HG03025 (cell line): ENCODE results near the gene HTR3D.
"Not testable (repeated sequence)": the region's sequence is repeated elsewhere in the genome, so short reads cannot be mapped to it uniquely, and the experiment has no call there.

Source experiments
- ATAC-seq: cut with Tn5 transposase; IDR thresholded peaks from one replicate; pipeline ENCODE4 v1.9.1; 2021; ENCODE audit warnings: mild to moderate bottlenecking, moderate library complexity; ENCODE audit not compliant: unreplicated experiment, low FRiP score

The HTR3D gene

DNA sequence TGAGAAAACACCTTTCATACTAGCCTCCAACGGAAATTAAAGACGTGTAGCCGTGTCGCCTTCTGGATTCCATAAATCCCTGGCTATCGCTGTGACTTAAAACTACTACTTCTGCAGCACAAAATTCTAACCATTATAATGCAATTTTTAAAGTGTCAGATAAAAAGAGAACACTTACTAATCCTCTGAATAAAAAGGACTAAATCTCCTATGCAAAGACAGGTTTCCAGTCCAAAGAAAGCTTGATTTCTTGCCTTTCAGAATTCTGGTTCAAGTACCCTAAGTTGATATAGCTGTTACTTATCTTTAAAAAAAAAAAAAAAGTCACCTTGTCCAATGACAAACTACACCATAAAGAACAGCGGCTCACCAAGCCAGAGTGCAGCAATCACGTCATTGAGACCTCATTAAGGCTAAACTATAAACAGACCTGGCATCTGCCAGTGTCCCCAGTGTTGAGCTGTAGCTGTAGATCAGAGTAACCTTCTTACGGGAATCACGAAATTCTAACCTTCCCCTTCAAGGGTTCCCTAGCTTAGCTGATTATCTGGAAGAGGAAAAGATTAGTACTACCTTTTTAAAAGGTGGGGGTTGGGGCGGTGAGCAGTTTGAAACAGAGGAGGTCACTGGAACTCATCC lies 16.0 kb upstream of the HTR3D start:
- no peak for ATAC-seq

DNA sequence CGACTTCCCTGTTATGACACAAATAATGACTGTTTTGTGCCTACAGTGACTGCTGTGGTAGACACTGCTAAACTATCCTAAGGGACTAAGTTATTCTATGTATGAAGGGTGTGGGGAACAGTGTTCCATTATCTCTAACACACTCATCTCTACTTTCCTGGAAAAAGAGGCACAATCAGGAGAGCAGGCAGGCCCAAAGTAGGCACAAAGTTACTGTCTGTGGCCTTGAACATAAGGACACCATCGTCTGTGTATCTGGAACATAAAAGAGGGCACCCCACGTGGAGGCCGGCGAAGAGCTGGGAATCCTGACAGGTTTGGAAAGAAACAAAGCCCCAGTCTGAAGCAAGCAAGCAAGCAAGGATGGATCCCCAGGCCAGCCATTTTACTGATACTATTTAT lies 15.4 kb upstream of the HTR3D start:
- no peak for ATAC-seq

GRCh38 chr3:184016811-184017671 lies 14.5 kb upstream of the HTR3D start:
- ATAC-seq, result peak; percentile 51

DNA sequence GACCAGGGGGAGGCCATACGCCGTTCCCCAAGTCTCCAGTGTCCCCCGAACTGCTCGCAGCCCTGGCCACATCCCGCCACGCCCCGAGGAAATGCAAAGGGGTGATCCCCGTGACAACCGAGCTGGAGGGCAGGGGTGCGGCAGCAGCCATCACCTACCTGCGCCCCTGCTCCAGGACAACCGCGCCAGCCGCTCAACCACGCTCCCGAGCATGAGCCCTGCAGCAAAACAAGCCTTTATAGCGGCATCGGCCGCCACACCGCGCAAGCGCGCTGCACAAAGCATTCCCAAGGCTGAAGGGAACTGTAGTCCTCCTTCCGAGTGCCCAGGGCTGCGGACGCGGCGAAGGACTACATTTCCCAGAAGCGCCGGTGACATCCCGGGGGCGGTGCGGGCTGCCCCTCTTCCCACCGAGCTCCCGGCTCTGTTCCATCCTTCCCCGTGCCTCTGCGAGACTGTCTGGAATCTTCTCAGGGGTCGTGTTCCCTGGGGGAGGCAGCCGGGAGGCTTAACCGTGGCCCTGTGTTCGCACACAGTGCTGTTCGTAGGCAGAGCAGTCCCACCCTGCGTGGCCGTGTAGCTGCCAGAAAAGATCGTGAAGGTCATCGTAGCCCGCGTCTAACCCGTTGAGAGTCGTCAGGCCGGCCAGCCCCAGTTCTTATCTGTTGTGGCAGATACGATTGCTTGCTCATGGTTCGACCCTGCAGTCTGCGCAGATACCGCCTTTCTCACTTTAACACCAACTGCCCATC lies 13.7 kb upstream of the HTR3D start, which contains the start of gene ABCC5:
Gene ABCC5 (minus strand): TSS at position 213 of the 752 bp plus-strand sequence. CDS start 3,492 bp downstream, outside the sequence.
- ATAC-seq, result peak; percentile 94

DNA sequence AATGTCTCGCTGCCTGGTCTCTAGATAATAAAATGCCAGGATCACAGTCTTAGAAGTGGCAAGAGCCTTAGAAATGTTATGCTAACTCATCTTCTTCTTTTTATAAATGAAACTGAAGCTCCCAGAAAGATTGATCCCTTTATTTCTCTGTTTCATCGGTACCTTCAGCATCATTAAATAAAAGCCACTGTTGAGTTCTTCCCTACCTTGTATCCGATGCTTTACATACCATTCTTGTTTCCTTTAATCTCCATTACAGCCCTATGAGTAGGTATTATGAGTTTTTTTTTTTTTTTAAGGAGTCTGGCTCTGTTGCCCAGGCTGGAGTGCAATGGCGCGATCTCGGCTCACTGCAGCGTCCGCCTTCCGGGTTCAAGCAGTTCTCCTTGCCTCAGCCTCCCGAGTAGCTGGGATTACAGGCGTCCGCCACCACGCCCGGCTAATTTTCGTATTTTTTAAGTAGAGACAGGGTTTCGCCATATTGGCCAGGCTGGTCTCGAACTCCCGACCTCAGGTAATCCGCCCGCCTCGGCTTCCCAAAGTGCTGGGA lies 13.0 kb upstream of the HTR3D start:
- no peak for ATAC-seq

DNA sequence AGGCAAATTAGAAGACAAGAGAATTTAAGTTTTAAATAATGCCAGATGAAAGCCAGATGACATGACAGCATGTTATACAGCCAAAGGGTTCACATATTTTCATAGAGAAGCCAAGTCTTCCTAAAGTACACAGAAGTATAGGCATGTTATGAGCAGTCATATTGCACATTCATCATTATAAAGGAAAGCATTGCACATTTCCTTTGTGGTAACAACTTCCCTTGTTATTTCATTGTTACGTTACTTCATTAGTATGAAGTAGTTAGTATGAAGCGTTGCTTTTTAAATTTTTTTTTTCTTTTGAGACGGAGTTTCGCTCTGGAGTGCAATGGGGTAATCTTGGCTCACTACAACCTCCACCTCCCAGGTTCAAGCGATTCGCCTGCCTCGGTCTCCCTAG lies 9.2 kb upstream of the HTR3D start:
- no peak for ATAC-seq

- ATAC-seq, result not testable (repeated sequence)
Measured at GRCh38 chr3:184025256-184025655, 6.3 kb upstream of the HTR3D start.

DNA sequence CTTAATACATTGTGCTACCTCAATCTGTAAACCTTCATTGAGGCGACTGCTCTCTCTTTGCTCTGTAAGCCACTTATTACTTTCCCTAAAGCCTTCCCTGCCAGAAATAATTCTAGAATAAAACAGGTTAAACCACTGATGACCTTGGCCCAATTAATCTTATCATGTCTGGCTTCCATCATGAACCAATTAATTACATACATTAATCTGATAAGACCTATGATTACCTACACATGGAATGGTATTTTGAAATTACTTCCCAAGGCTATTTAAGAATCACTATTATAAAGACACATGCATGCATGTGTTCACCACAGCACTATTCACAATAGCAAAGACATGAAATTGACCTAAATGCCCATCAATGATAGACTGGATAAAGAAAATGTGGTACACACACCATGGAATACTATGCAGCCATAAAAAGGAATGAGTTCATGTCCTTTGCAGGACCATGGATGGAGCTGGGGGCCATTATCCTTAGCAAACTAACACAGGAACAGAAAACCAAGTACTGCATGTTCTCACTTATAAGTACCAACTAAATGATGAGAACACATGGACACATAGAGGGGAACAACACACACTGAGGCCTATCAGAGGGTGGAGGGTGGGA lies 3.2 kb upstream of the HTR3D start:
- not testable (repeated sequence) for ATAC-seq

DNA sequence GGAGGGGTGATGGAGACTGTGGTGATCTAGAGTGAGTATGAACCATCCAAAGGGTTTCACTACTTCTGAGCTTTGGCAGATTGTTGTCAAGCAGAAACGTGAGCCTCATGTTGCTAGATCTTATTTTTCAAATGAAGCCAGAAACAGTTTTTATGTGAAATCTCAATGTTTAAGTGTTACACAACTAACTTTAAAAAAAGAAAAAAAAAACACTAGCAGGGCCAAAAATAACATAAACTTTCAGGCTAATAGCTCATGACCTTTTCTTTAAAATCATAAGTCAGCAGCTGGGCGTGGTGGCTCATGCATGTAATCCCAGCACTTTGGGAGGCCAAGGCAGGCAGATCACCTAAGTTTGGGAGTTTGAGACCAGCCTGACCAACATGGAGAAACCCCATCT lies 2.1 kb upstream of the HTR3D start:
- ATAC-seq, result no peak

DNA sequence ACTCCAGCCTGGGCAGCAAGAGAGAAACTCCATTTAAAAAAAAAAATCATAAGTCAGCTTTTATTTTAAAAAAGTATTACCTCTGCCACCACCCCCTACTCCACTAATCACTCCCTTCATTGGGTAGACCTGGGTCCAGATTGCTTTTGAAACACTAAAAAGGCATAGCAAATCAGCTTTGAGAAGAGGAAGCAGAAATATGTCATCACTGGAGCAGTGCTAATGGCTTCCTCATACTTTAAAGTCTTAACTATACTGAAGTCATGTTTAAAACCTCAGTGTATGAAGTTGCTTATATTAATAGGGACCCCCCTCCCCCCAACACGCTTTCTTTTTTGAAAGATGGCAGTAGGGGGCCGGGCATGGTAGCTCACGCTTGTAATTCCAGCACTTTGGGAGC lies 1.0 kb upstream of the HTR3D start:
- ATAC-seq, result no peak

DNA sequence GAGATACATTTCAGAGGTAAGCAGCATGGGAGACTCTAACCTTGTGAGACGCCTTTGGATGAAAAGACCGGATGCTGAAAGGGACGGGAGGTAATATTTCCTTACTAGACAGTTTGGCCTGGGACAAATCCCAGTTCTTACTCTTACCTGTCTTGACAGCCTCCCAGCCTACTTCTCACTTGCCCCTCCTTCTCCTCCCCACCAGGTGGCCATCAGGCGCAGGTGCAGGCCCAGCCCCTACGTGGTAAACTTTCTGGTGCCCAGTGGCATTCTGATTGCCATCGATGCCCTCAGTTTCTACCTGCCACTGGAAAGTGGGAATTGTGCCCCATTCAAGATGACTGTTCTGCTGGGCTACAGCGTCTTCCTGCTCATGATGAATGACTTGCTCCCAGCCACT lies 6.3 kb downstream of the HTR3D start:
- ATAC-seq, result no peak

DNA sequence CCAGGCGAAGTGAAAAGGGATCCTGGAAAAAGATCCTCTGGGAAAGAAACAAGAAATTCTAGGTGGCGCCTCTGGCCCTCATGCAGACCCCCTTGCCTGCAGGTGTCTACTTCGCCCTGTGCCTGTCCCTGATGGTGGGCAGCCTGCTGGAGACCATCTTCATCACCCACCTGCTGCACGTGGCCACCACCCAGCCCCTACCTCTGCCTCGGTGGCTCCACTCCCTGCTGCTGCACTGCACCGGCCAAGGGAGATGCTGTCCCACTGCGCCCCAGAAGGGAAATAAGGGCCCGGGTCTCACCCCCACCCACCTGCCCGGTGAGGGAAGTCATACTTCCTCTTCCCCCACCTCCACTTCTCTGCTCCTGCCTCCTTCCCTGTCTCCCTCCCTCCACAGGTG lies 6.8 kb downstream of the HTR3D start:
- ATAC-seq, result not testable (repeated sequence)

GRCh38 chr3:184039414-184039813 lies 7.9 kb downstream of the HTR3D start:
- ATAC-seq, result no peak

- no peak for ATAC-seq
Measured at GRCh38 chr3:184040010-184040409, 8.5 kb downstream of the HTR3D start.

DNA sequence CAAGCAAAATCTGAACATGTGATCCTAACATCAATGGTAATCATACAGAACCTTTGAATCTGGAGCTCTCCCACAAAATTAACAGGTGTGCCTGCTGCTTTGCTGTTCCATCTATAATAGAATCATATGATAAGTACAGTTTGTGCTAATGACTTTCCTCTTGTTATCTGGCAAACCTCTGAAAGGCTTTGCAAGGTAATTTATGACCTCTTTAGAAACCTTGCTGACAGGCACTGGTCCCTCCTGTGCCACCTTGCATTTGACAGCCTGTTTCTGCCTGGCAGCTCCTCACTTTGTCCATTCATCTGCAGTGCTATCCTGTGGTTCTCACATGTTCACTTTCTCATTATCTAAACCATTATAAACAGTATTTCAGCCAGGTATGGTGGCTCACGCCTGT lies 11.1 kb downstream of the HTR3D start:
- no peak for ATAC-seq

DNA sequence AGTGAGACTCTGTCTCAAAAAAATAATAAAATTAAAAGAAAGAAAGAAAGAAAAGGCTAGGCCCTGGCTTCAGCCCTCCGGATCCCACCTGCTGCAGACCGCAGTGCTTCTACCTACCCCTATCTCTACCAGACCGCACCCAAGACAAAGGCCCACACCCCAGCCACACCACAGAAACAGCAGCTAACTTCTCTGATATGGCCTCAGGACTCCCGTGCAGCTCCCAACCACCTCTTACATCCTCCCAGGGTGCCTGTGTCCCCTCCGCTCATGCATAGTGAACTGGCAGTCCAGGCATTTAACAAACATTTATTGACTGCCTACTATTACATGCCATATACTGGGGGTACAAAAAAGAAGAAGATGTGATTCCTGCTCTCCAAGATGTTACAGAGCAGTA lies 14.5 kb downstream of the HTR3D start:
- ATAC-seq, result no peak

- ATAC-seq, result no peak
Measured at GRCh38 chr3:184050217-184050847, 18.8 kb downstream of the HTR3D start.

GRCh38 chr3:184052767-184053166 lies 21.2 kb downstream of the HTR3D start, which contains the start of gene HTR3C:
TSS of gene HTR3C (plus strand) at chr3:184053047. CDS start at chr3:184053081, 34 bp downstream.
- no peak for ATAC-seq

GRCh38 chr3:184058029-184058428 lies 26.5 kb downstream of the HTR3D start:
- ATAC-seq, result no peak

DNA sequence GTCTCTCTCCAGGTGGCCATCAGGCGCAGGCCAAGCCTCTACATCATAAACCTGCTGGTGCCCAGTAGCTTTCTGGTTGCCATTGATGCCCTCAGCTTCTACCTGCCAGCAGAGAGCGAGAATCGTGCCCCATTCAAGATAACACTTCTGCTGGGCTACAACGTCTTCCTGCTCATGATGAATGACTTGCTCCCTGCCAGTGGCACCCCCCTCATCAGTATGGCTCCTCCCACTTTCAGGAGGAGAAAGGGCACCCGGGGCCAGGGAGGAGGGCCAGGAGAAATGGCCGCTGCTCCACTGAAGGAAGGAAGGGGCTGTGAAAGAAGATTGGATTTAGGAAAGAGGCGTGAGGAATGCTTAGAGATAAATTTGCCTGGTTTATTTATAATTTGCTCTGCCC lies 27.9 kb downstream of the HTR3D start:
- no peak for ATAC-seq
